HepG2 (cell line): ENCODE results near the gene SCYL1. TPM values are rescaled to one million over a fixed set of nuclear protein-coding genes. Genes with fewer than 3 reads are reported as not detected.
A peak's percentile ranks its signal among the peaks of the same experiment; 100 is the strongest.

Experiments
- ERF ChIP-seq: IDR thresholded peaks from 2 replicates; pipeline ENCODE4 v1.6.1; 2018; ENCODE audit warnings: missing biosample characterization, missing genetic modification reagents
- FOXK1 ChIP-seq: sonication (generic); formaldehyde crosslinking; IDR thresholded peaks from 2 replicates; pipeline ENCODE4 v1.4.0; 2020; ENCODE audit warnings: low read depth, missing genetic modification reagents, borderline replicate concordance
- KLF13 ChIP-seq: sonication (generic); formaldehyde crosslinking; IDR thresholded peaks from 2 replicates; pipeline ENCODE4 v1.4.0; 2020; ENCODE audit warnings: mild to moderate bottlenecking, missing genetic modification reagents
- KLF15 ChIP-seq: sonication (generic); formaldehyde crosslinking; IDR thresholded peaks from 2 replicates; pipeline ENCODE4 v1.8.1; 2023; ENCODE audit warnings: borderline replicate concordance, mild to moderate bottlenecking, inconsistent platforms, missing genetic modification reagents, mixed read lengths
- PPARG ChIP-seq: conservative IDR thresholded peaks from 2 replicates; pipeline ENCODE4 v1.6.1; 2016; ENCODE audit warnings: missing biosample characterization, missing genetic modification reagents
- RBAK ChIP-seq: sonication (generic); formaldehyde crosslinking; IDR thresholded peaks from 2 replicates; pipeline ENCODE4 v1.5.1; 2020; ENCODE audit warnings: mild to moderate bottlenecking, missing genetic modification reagents
- SIN3B ChIP-seq: fragments of 150-350 bp; IDR thresholded peaks from 2 replicates; pipeline ENCODE4 v1.6.1; 2014; ENCODE audit warnings: low read length
- SRSF9 ChIP-seq: fragments of 200-400 bp; formaldehyde crosslinking; IDR thresholded peaks from 2 replicates; pipeline ENCODE4 v1.6.1; 2018; ENCODE audit warnings: borderline replicate concordance, mild to moderate bottlenecking, low read depth, low read length; ENCODE audit not compliant: insufficient read depth, poor library complexity, severe bottlenecking
- SUZ12 ChIP-seq: fragments of 150-350 bp; IDR thresholded peaks from 2 replicates; pipeline ENCODE4 v1.6.1; 2014; ENCODE audit warnings: low read depth, low read length
- TAF15 ChIP-seq: fragments of 200-400 bp; formaldehyde crosslinking; IDR thresholded peaks from one replicate; pipeline ENCODE4 v1.6.1; 2018; ENCODE audit warnings: mild to moderate bottlenecking, low read depth, low read length; ENCODE audit not compliant: poor library complexity, severe bottlenecking
- TMF1 ChIP-seq: sonication (generic); formaldehyde crosslinking; IDR thresholded peaks from 2 replicates; pipeline ENCODE4 v1.8.1; 2022; ENCODE audit warnings: low read depth, missing genetic modification reagents
- ZNF101 ChIP-seq: sonication (generic); formaldehyde crosslinking; IDR thresholded peaks from 2 replicates; pipeline ENCODE4 v1.4.0; 2020; ENCODE audit warnings: mild to moderate bottlenecking, low read depth, missing genetic modification reagents, borderline replicate concordance
- ZNF234 ChIP-seq: sonication (generic); formaldehyde crosslinking; conservative IDR thresholded peaks from 2 replicates; pipeline ENCODE4 v1.5.1; 2020; ENCODE audit warnings: mild to moderate bottlenecking, missing genetic modification reagents
- ZNF354B ChIP-seq: sonication (generic); formaldehyde crosslinking; IDR thresholded peaks from 2 replicates; pipeline ENCODE4 v1.8.0; 2022; ENCODE audit warnings: mild to moderate bottlenecking, missing genetic modification reagents
- ZNF577 ChIP-seq: sonication (generic); formaldehyde crosslinking; IDR thresholded peaks from 2 replicates; pipeline ENCODE4 v1.4.0; 2020; ENCODE audit warnings: mild to moderate bottlenecking, low read depth, missing genetic modification reagents, borderline replicate concordance
- ZNF615 ChIP-seq: sonication (generic); formaldehyde crosslinking; IDR thresholded peaks from 2 replicates; pipeline ENCODE4 v1.5.0; 2020; ENCODE audit warnings: mild to moderate bottlenecking, missing genetic modification reagents, borderline replicate concordance
- polyA plus RNA-seq, 8 experiments: library from polyadenylated mRNA; depleted of rRNA in 3 of 8; stranded (reverse) in 7 of 8; unstranded in 1 of 8; fragments of >200 nt; fragmentation: Illumina TruSeq in 4 of 8; extraction: Trizol in 4 of 8; gene quantifications; 2 replicates each; pipeline versions ENCODE4 v1.2.1 to v1.2.3, GENCODE V29; 2011 to 2016; ENCODE audit warnings: low read depth in 4 of 8, missing spikeins in 1 of 8, mixed read lengths in 1 of 8; ENCODE audit not compliant: insufficient read depth in 1 of 8
- total RNA-seq, 5 experiments: library from RNA; depleted of rRNA; stranded (reverse); fragments of >200 nt; fragmentation: Illumina TruSeq; extraction: Trizol; gene quantifications; 2 replicates each; pipeline ENCODE4 v1.2.3, GENCODE V29; 2016; ENCODE audit warnings: low read depth in 1 of 5
- TF ChIP-seq, protein P1 (sequence below): sonication (generic); formaldehyde crosslinking; IDR thresholded peaks from 2 replicates; pipeline ENCODE4 v1.4.0; 2020; ENCODE audit warnings: missing genetic modification reagents
- TF ChIP-seq, protein P2 (sequence below): sonication (generic); formaldehyde crosslinking; IDR thresholded peaks from 2 replicates; pipeline ENCODE4 v1.5.1; 2020; ENCODE audit warnings: missing genetic modification reagents, mild to moderate bottlenecking, borderline replicate concordance

The SCYL1 gene
- total and polyA plus RNA-seq, 2 of the 13 experiments (the other 11 are each of a cell fraction or from before 2014, with no cell fraction given): 65.9 to 103 TPM

DNA sequence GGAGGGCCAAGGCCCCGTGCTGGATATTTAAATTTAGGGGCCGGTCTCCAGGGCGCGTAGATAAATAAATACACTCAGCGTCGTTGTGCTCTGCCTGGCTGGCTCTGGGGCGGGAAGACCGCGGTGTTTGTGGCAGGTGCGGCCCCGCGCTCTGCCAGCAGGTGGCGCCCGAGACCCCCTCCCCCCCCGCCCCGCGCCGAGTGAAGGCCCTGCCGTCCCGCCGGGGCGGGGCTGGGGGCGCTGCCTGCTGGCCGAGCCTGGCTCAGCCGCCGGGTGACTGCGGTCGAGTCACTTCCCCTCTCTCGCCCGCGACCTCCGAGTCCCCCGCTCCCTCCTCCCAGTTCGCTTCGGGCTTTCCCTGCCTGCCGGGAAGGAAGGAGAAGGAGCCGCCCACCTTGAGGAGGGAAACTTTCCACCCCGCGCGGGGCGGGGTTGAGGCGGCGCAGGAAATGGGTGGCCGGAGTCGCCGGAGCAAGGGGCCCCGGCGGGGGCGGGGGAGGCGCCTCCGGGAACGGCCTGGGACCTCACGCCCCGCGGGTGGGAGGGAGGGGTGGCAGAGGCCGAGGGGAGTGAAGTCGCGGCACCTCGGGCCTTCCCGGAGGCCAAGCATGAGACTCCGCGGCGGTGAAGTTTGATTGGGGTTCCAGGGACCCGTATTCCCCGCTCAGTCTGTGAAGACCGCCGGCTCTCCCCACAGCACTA lies 49.4 kb downstream of the SCYL1 start (continued):
- TF ChIP-seq, protein P1, sequence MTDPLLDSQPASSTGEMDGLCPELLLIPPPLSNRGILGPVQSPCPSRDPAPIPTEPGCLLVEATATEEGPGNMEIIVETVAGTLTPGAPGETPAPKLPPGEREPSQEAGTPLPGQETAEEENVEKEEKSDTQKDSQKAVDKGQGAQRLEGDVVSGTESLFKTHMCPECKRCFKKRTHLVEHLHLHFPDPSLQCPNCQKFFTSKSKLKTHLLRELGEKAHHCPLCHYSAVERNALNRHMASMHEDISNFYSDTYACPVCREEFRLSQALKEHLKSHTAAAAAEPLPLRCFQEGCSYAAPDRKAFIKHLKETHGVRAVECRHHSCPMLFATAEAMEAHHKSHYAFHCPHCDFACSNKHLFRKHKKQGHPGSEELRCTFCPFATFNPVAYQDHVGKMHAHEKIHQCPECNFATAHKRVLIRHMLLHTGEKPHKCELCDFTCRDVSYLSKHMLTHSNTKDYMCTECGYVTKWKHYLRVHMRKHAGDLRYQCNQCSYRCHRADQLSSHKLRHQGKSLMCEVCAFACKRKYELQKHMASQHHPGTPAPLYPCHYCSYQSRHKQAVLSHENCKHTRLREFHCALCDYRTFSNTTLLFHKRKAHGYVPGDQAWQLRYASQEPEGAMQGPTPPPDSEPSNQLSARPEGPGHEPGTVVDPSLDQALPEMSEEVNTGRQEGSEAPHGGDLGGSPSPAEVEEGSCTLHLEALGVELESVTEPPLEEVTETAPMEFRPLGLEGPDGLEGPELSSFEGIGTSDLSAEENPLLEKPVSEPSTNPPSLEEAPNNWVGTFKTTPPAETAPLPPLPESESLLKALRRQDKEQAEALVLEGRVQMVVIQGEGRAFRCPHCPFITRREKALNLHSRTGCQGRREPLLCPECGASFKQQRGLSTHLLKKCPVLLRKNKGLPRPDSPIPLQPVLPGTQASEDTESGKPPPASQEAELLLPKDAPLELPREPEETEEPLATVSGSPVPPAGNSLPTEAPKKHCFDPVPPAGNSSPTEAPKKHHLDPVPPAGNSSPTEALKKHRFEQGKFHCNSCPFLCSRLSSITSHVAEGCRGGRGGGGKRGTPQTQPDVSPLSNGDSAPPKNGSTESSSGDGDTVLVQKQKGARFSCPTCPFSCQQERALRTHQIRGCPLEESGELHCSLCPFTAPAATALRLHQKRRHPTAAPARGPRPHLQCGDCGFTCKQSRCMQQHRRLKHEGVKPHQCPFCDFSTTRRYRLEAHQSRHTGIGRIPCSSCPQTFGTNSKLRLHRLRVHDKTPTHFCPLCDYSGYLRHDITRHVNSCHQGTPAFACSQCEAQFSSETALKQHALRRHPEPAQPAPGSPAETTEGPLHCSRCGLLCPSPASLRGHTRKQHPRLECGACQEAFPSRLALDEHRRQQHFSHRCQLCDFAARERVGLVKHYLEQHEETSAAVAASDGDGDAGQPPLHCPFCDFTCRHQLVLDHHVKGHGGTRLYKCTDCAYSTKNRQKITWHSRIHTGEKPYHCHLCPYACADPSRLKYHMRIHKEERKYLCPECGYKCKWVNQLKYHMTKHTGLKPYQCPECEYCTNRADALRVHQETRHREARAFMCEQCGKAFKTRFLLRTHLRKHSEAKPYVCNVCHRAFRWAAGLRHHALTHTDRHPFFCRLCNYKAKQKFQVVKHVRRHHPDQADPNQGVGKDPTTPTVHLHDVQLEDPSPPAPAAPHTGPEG: no peak
- TF ChIP-seq PPARG (CRISPR knock-in tag) (0 out of 2 replicates have a peak, but pooled peaks have one; percentile 9), KLF15 (CRISPR knock-in tag) (no peak), TAF15 (no peak), SIN3B (no peak), KLF13 (no peak), SUZ12 (no peak), ZNF354B (CRISPR knock-in tag) (no peak), ZNF615 (CRISPR knock-in tag) (no peak), FOXK1 (CRISPR knock-in tag) (no peak), ZNF101 (CRISPR knock-in tag) (no peak), RBAK (CRISPR knock-in tag) (no peak), SRSF9 (no peak), ERF (CRISPR knock-in tag) (no peak), ZNF577 (no peak), TMF1 (CRISPR knock-in tag) (no peak), ZNF234 (no peak)
- TF ChIP-seq, protein P2, sequence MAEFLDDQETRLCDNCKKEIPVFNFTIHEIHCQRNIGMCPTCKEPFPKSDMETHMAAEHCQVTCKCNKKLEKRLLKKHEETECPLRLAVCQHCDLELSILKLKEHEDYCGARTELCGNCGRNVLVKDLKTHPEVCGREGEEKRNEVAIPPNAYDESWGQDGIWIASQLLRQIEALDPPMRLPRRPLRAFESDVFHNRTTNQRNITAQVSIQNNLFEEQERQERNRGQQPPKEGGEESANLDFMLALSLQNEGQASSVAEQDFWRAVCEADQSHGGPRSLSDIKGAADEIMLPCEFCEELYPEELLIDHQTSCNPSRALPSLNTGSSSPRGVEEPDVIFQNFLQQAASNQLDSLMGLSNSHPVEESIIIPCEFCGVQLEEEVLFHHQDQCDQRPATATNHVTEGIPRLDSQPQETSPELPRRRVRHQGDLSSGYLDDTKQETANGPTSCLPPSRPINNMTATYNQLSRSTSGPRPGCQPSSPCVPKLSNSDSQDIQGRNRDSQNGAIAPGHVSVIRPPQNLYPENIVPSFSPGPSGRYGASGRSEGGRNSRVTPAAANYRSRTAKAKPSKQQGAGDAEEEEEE: no peak
- TF ChIP-seq, all 625 proteins: peak for 111
